Mononuclear cell (primary cell): ENCODE results near the gene MMP25. TPM values are rescaled to one million over a fixed set of nuclear protein-coding genes. Genes with fewer than 3 reads are reported as not detected.
A peak's percentile ranks its signal among the peaks of the same experiment; 100 is the strongest.
"Not testable (repeated sequence)": the region's sequence is repeated elsewhere in the genome, so short reads cannot be mapped to it uniquely, and the experiment has no call there.

Experiments used
- H3K27me3 ChIP-seq: 2 replicates; pipeline ENCODE4 v1.6.0; 2011; ENCODE audit warnings: low read length, control low read depth; ENCODE audit not compliant: insufficient read depth
- H3K4me1 ChIP-seq: 2 replicates; pipeline ENCODE4 v1.5.1; 2011; ENCODE audit warnings: mild to moderate bottlenecking, low read length, control low read depth; ENCODE audit not compliant: insufficient read depth
- H3K4me3 ChIP-seq: 2 replicates; pipeline ENCODE4 v1.5.1; 2011; ENCODE audit warnings: mild to moderate bottlenecking, low read length, moderate library complexity
- H3K9me3 ChIP-seq: 2 replicates; pipeline ENCODE4 v1.5.1; 2011; ENCODE audit warnings: low read depth, mild to moderate bottlenecking, control low read depth, low read length
- total RNA-seq: library from RNA; depleted of rRNA; stranded (reverse); fragments of >200 nt; gene quantifications from one replicate; pipeline ENCODE4 v1.2.3, GENCODE V29; 2012

The MMP25 gene
- total RNA-seq, 1 donor = 1.7 TPM

DNA sequence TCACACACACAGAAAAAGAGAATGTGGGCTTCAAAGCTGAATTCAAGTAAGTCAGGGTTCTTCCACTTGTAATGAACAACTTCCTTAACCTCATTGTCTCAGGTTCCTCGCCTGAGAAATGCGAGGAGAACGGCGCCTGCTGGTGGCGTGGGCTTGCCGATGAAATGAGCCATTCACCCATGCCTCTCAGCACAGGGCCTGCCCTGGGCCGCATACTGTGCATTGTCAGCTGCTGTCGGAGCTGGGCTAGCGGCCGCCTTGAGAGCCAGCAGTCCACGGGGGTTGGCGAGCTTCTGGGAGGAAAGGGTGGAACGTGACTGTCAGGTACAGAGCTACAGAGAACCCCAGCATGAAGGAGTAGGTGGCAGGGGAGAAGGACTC is 7.0 kb downstream of the MMP25 start:
- peaks cover 93% of the 10 kb centered on the region for H3K4me1 ChIP-seq
- H3K4me3 ChIP-seq, H3K9me3 ChIP-seq, H3K27me3 ChIP-seq: not testable (repeated sequence)

DNA sequence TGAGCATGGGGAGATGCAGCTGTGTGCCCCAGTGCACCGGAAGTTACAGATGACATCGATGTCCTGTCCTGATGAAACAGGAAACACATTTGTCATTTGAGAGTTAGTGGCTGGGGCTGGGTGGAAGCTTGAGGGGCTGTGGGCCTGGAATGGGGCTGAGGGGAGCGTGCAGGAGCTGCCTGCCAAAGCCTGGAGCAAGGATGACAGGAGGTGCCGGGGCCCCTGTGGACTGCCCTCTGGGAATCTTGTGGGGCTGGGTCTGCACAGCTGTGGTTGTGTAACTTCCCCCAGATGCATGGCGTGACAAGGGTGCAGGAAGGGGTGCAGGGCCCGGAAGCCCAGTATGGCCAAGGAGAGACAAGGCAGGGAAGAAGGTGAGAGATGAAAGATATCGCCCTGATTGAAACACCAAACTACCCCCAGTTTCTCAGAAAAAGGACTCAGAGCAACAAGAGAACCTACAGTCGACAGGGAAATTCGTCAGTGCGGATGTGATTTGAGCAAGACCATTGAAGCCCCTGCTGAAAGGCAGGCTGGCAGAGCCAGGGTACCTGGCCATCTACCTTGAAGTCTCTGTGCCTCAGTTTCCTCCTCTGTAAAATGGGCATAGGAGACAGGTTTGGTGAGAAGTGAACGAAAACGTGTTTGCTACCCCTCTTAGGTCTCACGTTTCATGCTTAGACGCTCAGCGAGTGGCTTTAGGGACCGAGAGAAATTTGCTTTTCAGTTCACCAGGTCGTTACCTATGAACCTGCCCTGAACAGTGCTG is 8.8 kb downstream of the MMP25 start:
- Histone ChIP-seq H3K4me3 (peak overlapping the region; percentile 3), H3K4me1 (peaks cover 86% of the 10 kb centered on the region)

DNA sequence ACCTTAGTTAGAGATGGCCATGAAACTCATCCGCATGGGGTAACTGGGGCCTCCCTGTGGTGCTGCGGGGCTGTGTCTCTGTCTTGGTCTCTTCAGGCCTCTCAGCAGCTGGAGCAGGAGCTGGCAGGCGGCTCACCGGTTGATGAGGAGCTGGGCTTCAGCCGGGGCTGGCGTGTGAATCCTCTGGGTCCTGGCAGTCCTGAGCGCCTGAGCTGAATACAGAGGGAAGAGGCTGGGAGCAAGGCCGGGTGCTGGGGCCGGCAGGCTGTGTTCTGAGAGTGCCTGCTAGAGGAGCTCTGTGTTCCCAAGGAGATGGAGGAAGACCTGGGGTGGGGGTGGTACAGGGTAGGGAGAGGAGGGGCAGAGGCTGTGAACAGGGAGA is 9.4 kb downstream of the MMP25 start:
- H3K27me3 ChIP-seq, H3K4me3 ChIP-seq, H3K9me3 ChIP-seq: not testable (repeated sequence)
- peaks cover 83% of the 10 kb centered on the region for H3K4me1 ChIP-seq

More for the DNA sequence above, 8.8 kb downstream of the MMP25 start:
- no peaks in the 10 kb centered on the region for H3K27me3 ChIP-seq
- no peaks in the 10 kb centered on the region for H3K9me3 ChIP-seq

GRCh38 chr16:3056336-3057180 is 10.2 kb downstream of the MMP25 start:
- H3K4me1 ChIP-seq = peaks cover 77% of the 10 kb centered on the region

GRCh38 chr16:3057181-3058138 is 11.1 kb downstream of the MMP25 start:
- H3K27me3 ChIP-seq = no peaks in the 10 kb centered on the region
- H3K4me1 ChIP-seq = peaks cover 77% of the 10 kb centered on the region
- no peaks in the 10 kb centered on the region for H3K9me3 ChIP-seq
- H3K4me3 ChIP-seq = no peak overlapping the region

More at GRCh38 chr16:3056336-3057180, 10.2 kb downstream of the MMP25 start:
- Histone ChIP-seq H3K9me3 (no peaks in the 10 kb centered on the region), H3K4me3 (no peak overlapping the region), H3K27me3 (no peaks in the 10 kb centered on the region)

DNA sequence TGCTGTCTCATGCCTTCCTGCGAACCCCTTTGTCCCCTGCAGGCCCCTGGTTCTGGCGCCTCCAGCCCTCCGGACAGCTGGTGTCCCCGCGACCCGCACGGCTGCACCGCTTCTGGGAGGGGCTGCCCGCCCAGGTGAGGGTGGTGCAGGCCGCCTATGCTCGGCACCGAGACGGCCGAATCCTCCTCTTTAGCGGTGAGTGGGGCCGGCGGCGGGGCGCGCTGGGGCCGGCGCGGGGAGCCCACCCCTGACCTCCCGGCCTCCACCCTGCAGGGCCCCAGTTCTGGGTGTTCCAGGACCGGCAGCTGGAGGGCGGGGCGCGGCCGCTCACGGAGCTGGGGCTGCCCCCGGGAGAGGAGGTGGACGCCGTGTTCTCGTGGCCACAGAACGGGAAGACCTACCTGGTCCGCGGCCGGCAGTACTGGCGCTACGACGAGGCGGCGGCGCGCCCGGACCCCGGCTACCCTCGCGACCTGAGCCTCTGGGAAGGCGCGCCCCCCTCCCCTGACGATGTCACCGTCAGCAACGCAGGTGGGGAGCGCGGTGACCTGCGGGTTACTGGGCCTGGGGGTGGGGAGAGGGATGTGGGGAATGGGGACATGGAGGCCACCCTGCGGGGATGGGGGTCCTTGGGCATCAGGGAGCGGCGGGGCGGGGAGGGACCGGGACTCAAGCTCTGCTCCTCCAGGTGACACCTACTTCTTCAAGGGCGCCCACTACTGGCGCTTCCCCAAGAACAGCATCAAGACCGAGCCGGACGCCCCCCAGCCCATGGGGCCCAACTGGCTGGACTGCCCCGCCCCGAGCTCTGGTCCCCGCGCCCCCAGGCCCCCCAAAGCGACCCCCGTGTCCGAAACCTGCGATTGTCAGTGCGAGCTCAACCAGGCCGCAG is 12.0 kb downstream of the MMP25 start:
- peaks cover 77% of the 10 kb centered on the region for H3K4me1 ChIP-seq
- H3K9me3 ChIP-seq = no peaks in the 10 kb centered on the region
- H3K4me3 ChIP-seq = peak overlapping the region; percentile 66
- H3K27me3 ChIP-seq = no peaks in the 10 kb centered on the region

GRCh38 chr16:3059041-3059722 is 12.8 kb downstream of the MMP25 start:
- Histone ChIP-seq H3K27me3 (no peaks in the 10 kb centered on the region), H3K4me3 (peak overlapping the region; percentile 66), H3K4me1 (peaks cover 72% of the 10 kb centered on the region), H3K9me3 (no peaks in the 10 kb centered on the region)

GRCh38 chr16:3059723-3060242 is 13.4 kb downstream of the MMP25 start:
- no peaks in the 10 kb centered on the region for H3K9me3 ChIP-seq
- no peaks in the 10 kb centered on the region for H3K27me3 ChIP-seq
- H3K4me1 ChIP-seq = peaks cover 72% of the 10 kb centered on the region
- peak overlapping the region; percentile 66 for H3K4me3 ChIP-seq

- H3K27me3 ChIP-seq = no peaks in the 10 kb centered on the region
- H3K4me1 ChIP-seq = peaks cover 64% of the 10 kb centered on the region
- no peaks in the 10 kb centered on the region for H3K9me3 ChIP-seq
- H3K4me3 ChIP-seq = no peak overlapping the region
Observed at GRCh38 chr16:3060339-3061127, 14.2 kb downstream of the MMP25 start.

GRCh38 chr16:3062553-3062952 is 16.2 kb downstream of the MMP25 start:
- Histone ChIP-seq H3K9me3 (no peaks in the 10 kb centered on the region), H3K27me3 (no peaks in the 10 kb centered on the region), H3K4me1 (peaks cover 45% of the 10 kb centered on the region), H3K4me3 (no peak overlapping the region)

GRCh38 chr16:3063625-3064386 is 17.4 kb downstream of the MMP25 start:
- H3K4me1 ChIP-seq = peaks cover 45% of the 10 kb centered on the region
- no peaks in the 10 kb centered on the region for H3K27me3 ChIP-seq
- no peaks in the 10 kb centered on the region for H3K9me3 ChIP-seq
- no peak overlapping the region for H3K4me3 ChIP-seq

- no peaks in the 10 kb centered on the region for H3K27me3 ChIP-seq
- H3K9me3 ChIP-seq = no peaks in the 10 kb centered on the region
- H3K4me3 ChIP-seq = peak within 1 kb of the TSS; percentile 60
- H3K4me1 ChIP-seq = peaks cover 48% of the 10 kb centered on the region
Observed at GRCh38 chr16:3065069-3065741, 18.8 kb downstream of the MMP25 start, which contains the start of gene IL32. Gene IL32 (plus strand): TSS chr16:3065640. CDS start chr16:3065812, 172 bp downstream.
